SJSA1 (cell line): ENCODE data around the gene CD2BP2. TPM values are rescaled to one million over a fixed set of nuclear protein-coding genes. Genes with fewer than 3 reads are reported as not detected.
"Not testable (repeated sequence)": the region's sequence is repeated elsewhere in the genome, so short reads cannot be mapped to it uniquely, and the experiment has no call there.

Experiments
- DNase-seq, 2 experiments: peaks; one replicate each; pipeline ENCODE4 v3.0.0-alpha.2; 2015 to 2020; ENCODE audit warnings: low spot score in 2 of 2, low read depth in 1 of 2
- H3K27ac ChIP-seq: fragments of 250-450 bp; sonication (Bioruptor Pico); 2 replicates; pipeline ENCODE4 v1.5.1; 2020; ENCODE audit warnings: mild to moderate bottlenecking, moderate library complexity
- H3K27me3 ChIP-seq: fragments of 250-450 bp; sonication (Bioruptor Pico); replicated peaks from 2 replicates; pipeline ENCODE4 v1.5.1; 2020; ENCODE audit warnings: mild to moderate bottlenecking, moderate library complexity
- H3K36me3 ChIP-seq: fragments of 250-450 bp; sonication (Bioruptor Pico); 2 replicates; pipeline ENCODE4 v1.5.1; 2020; ENCODE audit warnings: mild to moderate bottlenecking
- H3K4me1 ChIP-seq: fragments of 250-450 bp; sonication (Bioruptor Pico); replicated peaks from 2 replicates; pipeline ENCODE4 v1.6.1; 2021; ENCODE audit warnings: mild to moderate bottlenecking
- H3K4me3 ChIP-seq: fragments of 250-450 bp; sonication (Bioruptor Pico); 2 replicates; pipeline ENCODE4 v1.5.1; 2020; ENCODE audit warnings: mild to moderate bottlenecking
- H3K9me3 ChIP-seq: fragments of 250-450 bp; sonication (Bioruptor Pico); replicated peaks from 2 replicates; pipeline ENCODE4 v1.5.1; 2020; ENCODE audit warnings: mild to moderate bottlenecking
- total RNA-seq: library from RNA; depleted of rRNA; stranded (reverse); fragments of >200 nt; shearing (Covaris generic); gene quantifications from 2 replicates; pipeline ENCODE4 v1.2.3, GENCODE V29; 2014; rRNA removed

CD2BP2 gene
- total RNA-seq, 1 experiment from 2014 or later = 55.8 TPM

- H3K4me1 ChIP-seq, H3K9me3 ChIP-seq, H3K36me3 ChIP-seq, H3K27me3 ChIP-seq: not testable (repeated sequence)
- Histone ChIP-seq H3K4me3 (peak overlapping the region; percentile 82), H3K27ac (peak overlapping the region; percentile 83)
- DNase-seq = peak; percentile 78 to 82
Measured at GRCh38 chr16:30334473-30334989, 20.6 kb downstream of the CD2BP2 start.

GRCh38 chr16:30324220-30324619 lies 30.9 kb downstream of the CD2BP2 start:
- not testable (repeated sequence) for H3K36me3 ChIP-seq, H3K4me3 ChIP-seq, DNase-seq, H3K4me1 ChIP-seq, H3K27me3 ChIP-seq, H3K9me3 ChIP-seq, H3K27ac ChIP-seq

GRCh38 chr16:30318647-30319046 lies 36.5 kb downstream of the CD2BP2 start:
- not testable (repeated sequence) for H3K27me3 ChIP-seq, H3K27ac ChIP-seq, DNase-seq, H3K4me3 ChIP-seq, H3K36me3 ChIP-seq, H3K4me1 ChIP-seq, H3K9me3 ChIP-seq

- not testable (repeated sequence) for H3K27ac ChIP-seq, DNase-seq, H3K9me3 ChIP-seq, H3K4me3 ChIP-seq, H3K36me3 ChIP-seq, H3K4me1 ChIP-seq, H3K27me3 ChIP-seq
Measured at GRCh38 chr16:30310937-30311336, 44.2 kb downstream of the CD2BP2 start.

- H3K9me3 ChIP-seq, H3K4me3 ChIP-seq, H3K27me3 ChIP-seq, H3K4me1 ChIP-seq, H3K27ac ChIP-seq, H3K36me3 ChIP-seq, DNase-seq: not testable (repeated sequence)
Measured at GRCh38 chr16:30309255-30309654, 45.9 kb downstream of the CD2BP2 start.

Other genes starting within 250 kb of the CD2BP2 start
- 0.50 TPM in 1 of 2 replicates, not detected in the other for gene GDPD3, start 241.8 kb downstream of the CD2BP2 start, total RNA-seq
- 18.6 and 23.3 TPM in 2 replicates for gene MAPK3, start 232.1 kb downstream of the CD2BP2 start, total RNA-seq
- 4.3 and 4.5 TPM in 2 replicates for gene CORO1A, start 171.7 kb downstream of the CD2BP2 start, total RNA-seq
- 156 and 420 TPM in 2 replicates for gene BOLA2B, start 161.6 kb downstream of the CD2BP2 start, total RNA-seq
- gene SLX1A, start 161.4 kb downstream of the CD2BP2 start, total RNA-seq = 14.3 and 43.6 TPM in 2 replicates
- 3.6 and 5.8 TPM in 2 replicates for gene SULT1A3, start 156.1 kb downstream of the CD2BP2 start, total RNA-seq
- gene NPIPB13, start 106.8 kb downstream of the CD2BP2 start, total RNA-seq = not detected in 2 replicates
- 25.8 and 42.5 TPM in 2 replicates for gene TBC1D10B, start 15.2 kb upstream of the CD2BP2 start, total RNA-seq
- gene MYL11, start 19.5 kb upstream of the CD2BP2 start, total RNA-seq = not detected in 2 replicates
- gene SEPTIN1, start 27.3 kb upstream of the CD2BP2 start, total RNA-seq = not detected in 2 replicates
- 9.6 and 17.3 TPM in 2 replicates for gene ZNF48, start 40.1 kb upstream of the CD2BP2 start, total RNA-seq
- gene ZNF771, start 52.3 kb upstream of the CD2BP2 start, total RNA-seq = 27.0 and 51.8 TPM in 2 replicates
- gene DCTPP1, start 74.7 kb upstream of the CD2BP2 start, total RNA-seq = 10.5 and 31.6 TPM in 2 replicates
- gene SEPHS2, start 90.6 kb upstream of the CD2BP2 start, total RNA-seq = 4.3 and 8.2 TPM in 2 replicates
- not detected in 2 replicates for gene ITGAL, start 117.4 kb upstream of the CD2BP2 start, total RNA-seq
- 35.6 and 41.1 TPM in 2 replicates for gene ZNF768, start 171.3 kb upstream of the CD2BP2 start, total RNA-seq
- 3.6 and 5.1 TPM in 2 replicates for gene ZNF747, start 179.6 kb upstream of the CD2BP2 start, total RNA-seq
- gene ZNF764, start 203.1 kb upstream of the CD2BP2 start, total RNA-seq = 5.8 and 8.1 TPM in 2 replicates
- 6.4 and 7.3 TPM in 2 replicates for gene ZNF688, start 216.4 kb upstream of the CD2BP2 start, total RNA-seq
- 4.6 and 6.8 TPM in 2 replicates for gene ZNF785, start 230.4 kb upstream of the CD2BP2 start, total RNA-seq